GM21360 (cell line): Measurements from ENCODE around the gene NDUFS8.

ENCODE experiments used
- ATAC-seq: cut with Tn5 transposase; IDR thresholded peaks from one replicate; pipeline ENCODE4 v1.9.1; 2021; ENCODE audit warnings: mild to moderate bottlenecking, moderate library complexity; ENCODE audit not compliant: unreplicated experiment

NDUFS8 gene

DNA sequence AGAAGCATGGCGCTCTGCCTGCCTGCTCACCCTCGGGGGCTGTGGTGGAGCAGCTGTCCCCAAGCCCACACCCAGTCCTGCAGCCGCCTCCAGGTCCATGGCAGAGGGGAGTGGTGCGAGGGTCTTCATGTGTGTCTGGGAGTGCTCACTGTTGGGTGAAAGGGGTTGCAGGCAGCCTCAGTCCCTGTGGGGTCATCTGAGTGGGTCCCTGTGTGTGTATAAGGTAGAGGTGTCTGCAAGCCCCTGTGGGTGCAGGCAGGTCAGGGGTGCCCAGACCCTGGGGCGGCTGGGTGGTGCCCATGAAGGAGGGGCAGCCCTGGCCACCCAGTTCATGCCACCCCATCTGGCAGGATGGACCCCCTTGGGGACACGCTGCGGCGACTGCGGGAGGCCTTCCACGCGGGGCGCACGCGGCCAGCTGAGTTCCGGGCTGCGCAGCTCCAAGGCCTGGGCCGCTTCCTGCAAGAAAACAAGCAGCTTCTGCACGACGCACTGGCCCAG lies 15.5 kb upstream of the NDUFS8 start:
- ATAC-seq, result no peak

DNA sequence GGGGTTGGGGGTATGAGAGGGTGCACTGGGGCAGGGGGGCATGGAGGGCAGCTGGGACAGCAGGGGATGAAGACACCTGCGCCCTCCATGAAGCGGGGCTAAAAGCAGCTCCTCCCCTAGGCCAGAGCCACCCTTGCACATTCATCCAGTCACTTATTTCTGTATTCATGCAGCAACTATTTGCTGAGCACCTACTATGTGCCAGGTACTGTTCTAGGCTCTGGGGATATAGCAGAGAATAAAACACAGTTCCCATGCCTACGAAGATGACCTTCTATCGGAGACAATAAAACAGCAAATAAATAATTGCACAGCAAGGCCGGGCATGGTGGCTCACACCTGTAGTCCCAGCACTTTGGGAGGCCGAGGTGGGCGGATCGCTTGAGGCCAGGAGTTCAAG lies 15.0 kb upstream of the NDUFS8 start:
- no peak for ATAC-seq

DNA sequence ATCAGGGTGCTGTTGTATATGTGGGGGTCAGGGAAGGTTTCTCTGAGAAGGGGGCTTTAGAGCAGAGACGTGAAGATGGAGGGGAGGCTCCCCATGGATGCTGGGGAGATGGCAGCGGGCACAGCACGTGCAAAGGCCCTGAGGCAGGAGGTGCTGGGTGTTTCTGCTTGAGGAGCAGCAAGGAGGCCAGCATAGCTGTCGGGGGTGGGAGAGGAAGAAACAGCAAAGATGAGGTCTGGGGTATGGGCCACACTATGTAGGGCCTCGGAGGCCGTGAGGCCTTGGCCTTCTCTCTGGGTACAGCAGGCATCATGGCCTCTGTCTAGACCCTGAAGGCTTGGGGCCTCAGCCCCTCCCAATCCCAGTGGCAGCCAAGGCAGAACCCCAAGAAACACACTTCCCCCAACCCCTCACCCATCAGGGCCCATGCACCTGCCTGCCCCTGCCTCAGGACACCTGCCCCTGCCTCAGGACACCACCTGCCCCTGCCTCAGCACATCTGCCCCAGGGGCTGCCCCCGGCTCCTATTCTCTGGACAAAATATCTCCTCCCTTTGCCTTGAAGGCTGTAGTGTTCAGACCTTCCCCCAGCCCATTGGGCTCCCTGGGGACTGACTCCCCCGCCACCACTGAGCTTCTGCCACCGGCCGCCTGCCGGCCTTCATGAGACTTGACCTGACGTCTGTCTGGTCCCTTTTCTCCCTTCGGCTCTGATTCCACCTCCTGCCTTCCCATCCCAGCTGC lies 14.1 kb upstream of the NDUFS8 start:
- no peak for ATAC-seq

DNA sequence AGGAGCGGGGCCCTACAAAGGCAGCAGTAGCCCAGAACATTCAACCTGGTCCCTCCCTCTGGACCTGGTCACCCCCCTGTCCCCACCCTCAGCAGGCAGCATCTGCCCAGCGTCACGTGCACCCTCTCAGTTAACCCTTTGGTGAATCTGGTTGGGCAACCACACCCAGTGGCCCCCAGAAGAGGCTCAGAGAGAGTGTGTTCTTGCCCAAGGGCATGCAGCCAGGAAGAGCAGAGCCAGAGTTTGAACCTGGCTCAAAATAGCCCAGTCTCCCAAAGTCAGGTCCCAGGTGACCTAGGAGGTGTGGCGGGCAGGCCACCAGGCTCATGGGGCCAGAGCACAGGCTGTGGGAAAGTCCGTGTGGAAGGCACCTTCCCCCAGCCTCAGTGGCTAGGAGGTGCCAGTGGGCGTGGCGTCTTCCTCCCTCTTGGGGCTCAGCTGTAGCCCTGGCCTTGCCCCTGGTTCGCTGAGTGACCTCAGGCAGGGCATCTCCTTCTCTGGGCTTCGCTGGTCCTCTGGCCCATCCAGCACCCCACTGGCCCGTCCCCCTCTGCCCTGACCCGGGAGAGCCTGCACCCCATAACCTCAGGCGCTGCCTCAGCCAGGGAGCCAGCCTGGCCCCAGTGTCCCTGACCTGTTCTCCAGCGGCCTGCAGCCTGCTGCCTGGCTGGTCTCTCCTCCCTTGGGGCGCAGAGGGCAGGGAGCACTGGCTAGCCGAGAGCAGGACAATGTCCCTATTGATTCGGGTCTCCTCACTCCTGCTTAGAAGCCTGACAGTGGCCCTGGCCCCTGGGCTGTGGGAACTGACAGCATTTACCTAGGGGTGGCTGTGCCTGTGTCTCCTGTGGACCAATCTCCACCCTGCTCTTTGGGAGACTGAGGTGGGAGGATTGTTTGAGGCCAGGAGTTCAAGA lies 13.3 kb upstream of the NDUFS8 start:
- no peak for ATAC-seq

DNA sequence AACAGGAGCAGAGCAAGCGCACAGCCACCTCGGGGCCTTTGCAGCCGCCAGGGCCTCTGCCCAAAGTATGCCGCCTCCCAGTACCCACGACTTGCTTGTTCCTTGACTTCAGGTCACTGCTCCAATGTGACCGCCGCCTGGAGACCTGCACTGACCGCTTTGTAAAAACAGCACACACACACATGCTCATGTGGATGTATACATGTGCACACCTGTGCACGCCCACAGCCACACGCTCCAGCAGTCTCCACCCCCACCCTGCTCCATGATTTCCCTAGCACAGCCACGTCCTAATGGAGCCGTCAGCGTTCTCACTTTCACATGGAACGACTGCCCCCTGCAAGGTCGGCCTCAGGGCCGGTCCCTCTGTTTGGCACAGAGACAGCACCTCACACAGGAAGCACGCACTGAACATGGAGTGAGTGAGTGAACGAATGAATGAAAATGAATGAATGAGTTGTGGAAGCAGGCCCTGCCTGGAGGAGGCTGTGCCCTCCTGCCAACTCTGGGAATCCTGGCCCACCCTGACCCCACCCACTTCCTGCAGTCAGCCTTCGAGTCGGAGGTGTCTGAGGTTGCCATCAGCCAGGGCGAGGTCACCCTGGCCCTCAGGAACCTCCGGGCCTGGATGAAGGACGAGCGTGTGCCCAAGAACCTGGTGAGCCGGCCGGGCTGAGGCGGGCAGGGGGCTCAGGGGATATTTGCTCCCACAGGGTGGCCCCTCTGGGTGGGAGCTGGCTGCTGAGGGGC lies 12.3 kb upstream of the NDUFS8 start:
- ATAC-seq, result no peak

DNA sequence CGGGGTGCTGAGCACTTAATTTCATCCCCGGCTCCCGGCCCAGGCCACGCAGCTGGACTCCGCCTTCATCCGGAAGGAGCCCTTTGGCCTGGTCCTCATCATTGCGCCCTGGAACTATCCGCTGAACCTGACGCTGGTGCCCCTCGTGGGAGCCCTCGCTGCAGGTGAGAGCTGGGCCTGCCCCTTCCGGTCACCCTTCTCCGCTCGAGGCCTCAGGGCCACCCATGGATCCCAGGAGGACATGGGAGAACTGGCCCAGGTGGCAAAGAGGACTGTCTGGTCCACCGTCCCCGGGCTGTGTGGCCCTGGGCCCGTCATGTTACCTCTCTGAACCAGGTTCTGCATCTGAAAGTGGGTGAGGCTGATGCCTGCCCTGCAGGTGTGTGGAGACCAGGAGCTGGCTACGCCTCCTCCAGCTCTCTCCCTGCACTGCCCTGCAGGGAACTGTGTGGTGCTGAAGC lies 11.7 kb upstream of the NDUFS8 start:
- no peak for ATAC-seq

DNA sequence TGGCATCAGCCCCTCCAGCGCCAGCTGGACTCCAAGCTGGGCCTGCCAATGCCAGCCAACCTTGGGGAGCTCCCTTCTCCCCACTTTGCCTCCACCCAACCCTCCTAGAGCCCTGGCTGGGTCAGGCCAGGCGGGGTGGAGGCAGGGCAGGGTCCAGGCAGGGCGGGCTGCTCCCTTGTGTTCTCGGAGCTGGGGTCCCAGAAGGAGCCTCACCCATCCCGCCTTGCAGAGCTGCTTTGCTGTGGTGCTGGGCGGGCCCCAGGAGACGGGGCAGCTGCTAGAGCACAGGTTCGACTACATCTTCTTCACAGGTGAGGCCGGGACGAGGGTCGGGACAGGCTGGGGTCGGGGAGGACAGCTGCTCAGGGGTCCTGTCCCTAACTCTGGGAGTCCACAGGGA lies 11.0 kb upstream of the NDUFS8 start:
- ATAC-seq, result no peak

DNA sequence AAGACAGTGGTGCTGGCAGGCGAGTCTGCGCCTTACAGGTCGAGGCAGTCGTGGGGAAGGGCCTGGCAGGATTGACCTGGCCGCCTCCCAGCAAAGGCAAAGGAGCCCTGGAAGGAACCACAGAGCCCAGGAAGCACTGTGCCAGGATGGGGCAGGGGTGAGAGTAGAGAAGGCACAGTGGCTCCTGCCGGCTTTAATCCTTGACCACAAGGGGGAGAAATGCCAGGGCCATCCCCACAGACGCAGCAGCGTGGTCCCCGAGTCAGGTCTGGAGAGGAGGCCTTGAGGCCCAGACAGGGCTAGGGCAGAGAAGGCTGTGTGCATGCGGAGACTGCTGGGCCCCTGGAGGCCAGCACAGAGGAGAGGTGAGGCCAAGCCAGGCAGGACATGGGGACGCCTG lies 9.9 kb upstream of the NDUFS8 start:
- no peak for ATAC-seq

DNA sequence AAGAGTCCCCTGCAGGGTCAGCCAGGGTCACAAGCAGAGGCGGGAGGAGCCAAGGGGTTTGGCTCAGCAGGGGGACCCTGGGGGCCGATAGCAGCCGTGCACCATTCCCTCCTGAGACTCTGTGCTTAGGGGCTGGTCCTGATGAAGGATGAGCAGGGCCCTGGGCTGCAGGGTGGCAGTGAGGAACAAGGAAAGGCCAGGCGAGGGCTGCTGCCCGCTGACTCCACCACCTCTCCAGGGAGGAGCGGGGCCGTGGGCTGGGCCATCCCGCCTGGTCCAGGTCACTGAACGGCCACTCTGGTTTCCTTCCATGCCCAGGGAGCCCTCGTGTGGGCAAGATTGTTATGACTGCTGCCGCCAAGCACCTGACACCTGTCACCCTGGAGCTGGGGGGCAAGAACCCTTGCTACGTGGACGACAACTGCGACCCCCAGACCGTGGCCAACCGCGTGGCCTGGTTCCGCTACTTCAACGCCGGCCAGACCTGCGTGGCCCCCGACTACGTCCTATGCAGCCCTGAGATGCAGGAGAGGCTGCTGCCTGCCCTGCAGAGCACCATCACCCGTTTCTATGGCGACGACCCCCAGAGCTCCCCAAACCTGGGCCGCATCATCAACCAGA lies 9.2 kb upstream of the NDUFS8 start:
- no peak for ATAC-seq

DNA sequence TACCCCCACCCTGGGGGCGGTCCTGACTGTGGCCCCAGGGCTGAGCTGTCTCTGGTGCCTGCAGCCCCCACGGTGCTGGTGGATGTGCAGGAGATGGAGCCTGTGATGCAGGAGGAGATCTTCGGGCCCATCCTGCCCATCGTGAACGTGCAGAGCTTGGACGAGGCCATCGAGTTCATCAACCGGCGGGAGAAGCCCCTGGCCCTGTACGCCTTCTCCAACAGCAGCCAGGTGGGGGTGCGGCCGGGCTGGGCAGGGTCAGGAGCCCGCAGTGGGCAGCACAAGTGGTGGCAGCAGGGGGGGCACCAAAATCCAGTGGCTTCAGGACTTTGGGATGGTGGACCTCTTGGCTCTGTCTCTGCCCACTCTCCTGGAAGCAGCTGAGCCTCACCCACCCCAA lies 8.0 kb upstream of the NDUFS8 start:
- no peak for ATAC-seq

DNA sequence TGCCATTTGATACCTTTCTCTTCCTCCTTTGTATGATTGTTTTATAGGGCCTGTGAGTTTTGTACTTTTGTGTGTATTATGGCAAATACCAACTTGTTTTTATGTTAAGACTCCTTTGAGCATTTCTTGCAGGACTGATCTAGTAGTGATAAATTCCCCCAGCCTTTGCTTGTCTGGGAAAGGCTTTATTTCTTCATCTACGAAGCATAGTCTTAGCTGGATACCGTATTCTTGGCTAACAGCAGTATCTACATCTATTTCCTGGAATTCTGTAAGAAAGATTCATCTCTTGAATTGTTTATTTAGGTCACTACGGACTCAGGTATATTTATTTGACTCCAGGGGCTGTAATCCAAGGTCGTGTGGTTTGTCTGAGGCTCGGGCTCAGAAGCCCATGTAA lies 6.0 kb upstream of the NDUFS8 start:
- no peak for ATAC-seq

DNA sequence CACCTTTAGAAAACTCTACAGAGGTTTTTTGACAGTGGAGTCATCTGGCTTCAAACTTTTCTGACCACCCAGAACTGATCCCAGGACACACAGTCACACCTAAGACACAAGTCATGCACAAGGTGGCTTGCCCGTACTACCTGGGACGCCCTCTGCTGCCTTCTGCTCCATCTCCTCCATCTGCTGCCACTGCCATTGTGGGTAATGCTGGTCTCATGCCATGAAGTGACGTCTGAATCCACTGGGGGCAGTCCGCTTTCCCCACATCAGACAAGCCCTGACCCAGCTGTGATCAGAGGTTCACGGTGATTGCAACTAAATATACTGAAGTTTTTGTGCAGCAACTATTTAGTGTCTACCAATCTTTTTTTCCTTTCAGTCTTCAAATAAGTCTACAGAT lies 5.4 kb upstream of the NDUFS8 start:
- no peak for ATAC-seq

DNA sequence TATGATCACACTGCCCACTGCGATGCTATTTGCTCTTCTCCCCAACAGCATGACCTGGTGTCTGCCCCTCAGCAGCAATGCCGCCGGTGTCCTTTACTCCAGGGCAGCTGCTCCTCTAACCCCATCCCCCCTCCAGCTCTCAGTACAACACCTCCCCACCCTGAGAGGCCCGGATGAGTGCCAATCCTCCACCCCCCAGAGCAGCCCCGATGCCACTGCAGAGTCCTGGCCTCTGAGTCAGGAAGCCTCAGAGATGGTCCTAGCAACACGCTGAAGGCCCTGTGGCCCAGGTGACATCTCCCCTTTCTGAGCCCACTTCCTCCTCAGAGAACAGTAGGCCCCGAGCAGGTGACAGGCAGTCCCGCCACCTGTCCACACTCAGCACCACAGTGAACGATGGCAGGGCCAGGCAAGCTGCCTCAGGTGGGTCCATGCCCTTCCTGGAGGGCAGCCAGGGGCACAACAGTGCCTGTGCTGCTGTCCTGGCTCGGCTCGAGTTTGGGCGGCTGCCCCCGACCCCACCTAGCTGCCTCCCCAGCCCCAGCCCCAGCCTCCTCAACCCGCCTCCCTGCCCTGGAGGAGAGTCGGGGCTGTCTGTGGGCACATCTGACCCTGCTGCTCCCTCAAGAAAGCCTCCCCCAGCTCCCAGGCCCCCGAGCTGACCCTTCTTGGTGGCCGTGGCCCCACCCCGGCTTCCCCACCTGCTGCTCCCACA lies 3.9 kb upstream of the NDUFS8 start:
- ATAC-seq, result no peak

DNA sequence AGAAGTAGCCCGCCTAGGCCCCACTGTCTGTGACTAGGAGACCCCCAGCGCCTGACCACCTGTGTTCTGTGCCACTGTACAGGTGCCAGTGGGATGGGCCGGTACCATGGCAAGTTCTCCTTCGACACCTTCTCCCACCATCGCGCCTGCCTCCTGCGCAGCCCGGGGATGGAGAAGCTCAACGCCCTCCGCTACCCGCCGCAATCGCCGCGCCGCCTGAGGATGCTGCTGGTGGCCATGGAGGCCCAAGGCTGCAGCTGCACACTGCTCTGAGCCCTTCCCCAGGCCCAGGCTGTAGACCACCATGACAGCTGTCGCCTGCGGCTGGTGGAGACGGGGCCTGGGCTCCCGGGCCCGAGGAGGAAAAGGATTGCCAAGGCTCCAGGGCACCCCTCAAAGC lies 2.8 kb upstream of the NDUFS8 start:
- no peak for ATAC-seq

DNA sequence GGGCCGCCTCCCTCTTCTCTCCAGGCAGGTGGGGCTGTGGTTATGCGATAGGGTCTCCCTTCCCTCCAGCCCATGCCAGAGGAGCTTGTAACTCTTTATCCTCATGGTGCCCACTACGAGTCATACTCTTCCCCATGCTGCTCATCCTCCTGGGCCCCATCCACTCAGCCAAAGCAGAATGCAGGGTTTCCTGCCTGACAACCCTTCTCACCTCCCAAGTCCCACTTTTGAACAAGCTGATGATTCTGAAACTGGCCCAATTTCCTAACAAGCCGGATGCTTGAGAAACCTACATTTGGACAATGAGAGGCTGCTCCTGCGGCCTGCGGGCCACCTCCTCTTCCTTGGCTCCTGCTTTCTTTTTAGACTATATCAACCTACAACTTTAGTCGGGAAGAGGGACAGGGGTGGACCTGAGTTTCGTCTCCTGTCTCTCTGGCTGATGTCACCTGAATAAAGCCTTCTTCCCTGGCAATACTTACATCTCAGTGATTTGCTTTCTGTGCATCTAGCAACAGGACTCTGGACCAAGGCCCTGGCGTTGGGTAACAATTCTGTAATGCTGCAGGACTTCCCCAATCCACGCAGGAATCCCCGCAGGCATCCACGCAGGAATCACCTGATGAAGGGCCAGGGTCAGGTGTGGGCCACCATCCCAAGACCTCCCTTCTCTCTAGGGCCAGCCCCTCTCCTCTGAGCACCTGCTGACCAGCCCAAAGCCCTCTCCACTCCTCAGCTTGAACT lies 1.5 kb upstream of the NDUFS8 start:
- ATAC-seq, result no peak

DNA sequence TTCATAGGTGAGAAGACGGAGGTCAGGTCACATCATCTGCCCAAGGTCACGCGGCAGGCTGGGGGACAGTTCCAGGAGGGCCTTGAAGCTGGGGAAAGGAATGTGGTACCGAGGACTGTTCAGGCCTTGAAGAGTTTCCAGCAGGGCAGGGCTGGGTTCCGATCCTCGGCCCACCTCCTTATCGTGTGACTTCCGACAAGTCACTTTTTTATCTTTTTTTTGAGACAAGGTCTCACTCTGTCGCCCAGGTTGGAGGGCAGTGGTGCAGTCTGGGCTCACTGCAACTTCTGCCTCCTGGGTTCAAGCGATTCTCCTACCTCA lies 623 bp downstream of the NDUFS8 start:
- no peak for ATAC-seq

DNA sequence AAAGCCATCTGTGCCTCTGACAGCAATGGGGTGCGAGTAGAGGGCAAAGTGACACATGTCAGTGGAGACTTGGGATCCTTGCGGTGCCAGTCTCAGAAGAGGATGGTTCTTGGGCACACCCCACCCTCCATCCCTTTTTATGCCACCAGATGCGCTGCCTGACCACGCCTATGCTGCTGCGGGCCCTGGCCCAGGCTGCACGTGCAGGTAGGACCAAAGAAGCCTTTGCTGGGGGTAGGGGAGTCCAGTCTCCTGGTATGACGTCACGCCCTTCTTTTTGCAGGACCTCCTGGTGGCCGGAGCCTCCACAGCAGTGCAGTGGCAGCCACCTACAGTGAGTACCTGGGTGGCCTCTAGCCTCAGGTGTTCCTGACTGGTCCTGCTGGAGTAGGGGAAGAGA lies 1.5 kb downstream of the NDUFS8 start:
- no peak for ATAC-seq

DNA sequence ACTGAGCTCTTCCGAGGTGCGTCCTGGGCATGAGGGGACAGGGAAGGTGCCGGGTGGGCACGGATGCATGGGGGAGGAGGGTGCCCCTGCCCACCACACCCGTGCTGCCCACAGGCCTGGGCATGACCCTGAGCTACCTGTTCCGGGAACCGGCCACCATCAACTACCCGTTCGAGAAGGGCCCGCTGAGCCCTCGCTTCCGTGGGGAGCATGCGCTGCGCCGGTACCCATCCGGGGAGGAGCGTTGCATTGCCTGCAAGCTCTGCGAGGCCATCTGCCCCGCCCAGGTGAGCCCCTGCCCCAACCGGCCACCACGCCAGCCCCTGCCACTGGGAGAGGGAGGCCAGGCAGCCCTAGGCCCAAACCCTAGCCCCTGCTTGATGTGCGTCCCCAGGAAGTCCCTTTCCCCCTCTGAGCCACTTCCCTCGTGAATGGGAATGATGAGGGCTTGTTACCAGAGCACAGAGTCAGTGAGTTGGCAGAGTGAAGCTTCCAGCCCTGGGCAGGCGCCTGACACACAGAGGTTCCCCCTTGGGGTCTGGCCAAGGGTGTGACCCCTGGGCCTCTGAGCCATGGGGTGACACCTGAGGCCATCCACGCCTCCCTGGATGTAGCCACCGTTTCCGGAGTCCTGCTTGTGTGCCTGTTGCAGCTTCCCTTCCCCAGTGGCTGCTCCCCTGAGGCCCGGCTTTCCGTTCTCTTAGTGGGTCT lies 2.7 kb downstream of the NDUFS8 start:
- ATAC-seq, result no peak

DNA sequence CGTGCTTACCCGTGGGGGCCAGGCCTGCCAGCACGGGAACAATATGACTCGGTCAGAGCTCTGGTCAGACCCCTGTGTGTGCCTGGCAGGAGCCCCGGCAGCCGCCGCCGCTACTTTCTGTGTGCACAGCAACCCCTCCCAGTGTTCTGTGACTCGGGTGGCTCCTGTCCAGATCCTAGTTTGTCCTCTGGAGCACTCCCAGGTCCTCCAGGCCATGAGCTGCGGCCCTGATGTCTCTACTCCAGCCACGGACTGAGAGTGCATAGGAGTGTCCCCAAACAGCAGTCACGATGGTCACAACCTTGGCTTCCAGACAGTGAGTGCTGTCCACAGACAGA lies 3.2 kb downstream of the NDUFS8 start:
- no peak for ATAC-seq
